HepG2 (cell line): ENCODE data around the gene SNAI1. TPM values are rescaled to one million over a fixed set of nuclear protein-coding genes. Genes with fewer than 3 reads are reported as not detected.

Experiments used
- CTCF ChIP-seq: sonication (generic); formaldehyde crosslinking; IDR thresholded peaks from 2 replicates; pipeline ENCODE4 v1.5.0; 2020; ENCODE audit warnings: mild to moderate bottlenecking, missing genetic modification reagents, moderate library complexity
- EP300 ChIP-seq, 3 experiments: sonication (generic) in 1 of 3; formaldehyde crosslinking in 1 of 3; IDR thresholded peaks; 2 replicates each; pipeline versions ENCODE4 v1.5.1 to v1.6.1; 2011 to 2020; ENCODE audit warnings: low read depth in 2 of 3, low read length in 2 of 3, borderline replicate concordance in 1 of 3, improper control_type of control experiment in 1 of 3, mild to moderate bottlenecking in 1 of 3, missing genetic modification reagents in 1 of 3, moderate library complexity in 1 of 3
- FOSL2 ChIP-seq: sonication (generic); formaldehyde crosslinking; IDR thresholded peaks from 2 replicates; pipeline ENCODE4 v1.4.0; 2020; ENCODE audit warnings: missing genetic modification reagents
- GMEB1 ChIP-seq: sonication (generic); formaldehyde crosslinking; IDR thresholded peaks from 2 replicates; pipeline ENCODE4 v1.5.1; 2020; ENCODE audit warnings: missing genetic modification reagents, mild to moderate bottlenecking, borderline replicate concordance
- HCFC1 ChIP-seq: fragments of 150-350 bp; IDR thresholded peaks from 2 replicates; pipeline ENCODE4 v1.6.1; 2014; ENCODE audit warnings: low read depth, low read length
- POGK ChIP-seq: sonication (generic); formaldehyde crosslinking; conservative IDR thresholded peaks from 2 replicates; pipeline ENCODE4 v1.8.0; 2022; ENCODE audit warnings: mild to moderate bottlenecking, moderate library complexity, missing genetic modification reagents
- PRDM15 ChIP-seq: sonication (generic); formaldehyde crosslinking; IDR thresholded peaks from 2 replicates; pipeline ENCODE4 v1.4.0; 2020; ENCODE audit warnings: missing genetic modification reagents
- PRPF4 ChIP-seq: fragments of 200-400 bp; formaldehyde crosslinking; IDR thresholded peaks from 2 replicates; pipeline ENCODE4 v1.6.1; 2016; ENCODE audit warnings: low read length, low read depth; ENCODE audit not compliant: poor library complexity, severe bottlenecking
- ZBTB2 ChIP-seq: sonication (generic); formaldehyde crosslinking; IDR thresholded peaks from 2 replicates; pipeline ENCODE4 v1.8.0; 2022; ENCODE audit warnings: low read depth, missing genetic modification reagents
- ZNF331 ChIP-seq: sonication (generic); formaldehyde crosslinking; IDR thresholded peaks from 2 replicates; pipeline ENCODE4 v1.4.0; 2020; ENCODE audit warnings: missing genetic modification reagents
- ZNF513 ChIP-seq: sonication (generic); formaldehyde crosslinking; conservative IDR thresholded peaks from 2 replicates; pipeline ENCODE4 v1.5.0; 2020; ENCODE audit warnings: missing genetic modification reagents
- ZNF691 ChIP-seq: sonication (generic); formaldehyde crosslinking; IDR thresholded peaks from 2 replicates; pipeline ENCODE4 v1.4.0; 2020; ENCODE audit warnings: missing genetic modification reagents, low read depth, mild to moderate bottlenecking, borderline replicate concordance
- polyA plus RNA-seq, 8 experiments: library from polyadenylated mRNA; depleted of rRNA in 3 of 8; stranded (reverse) in 7 of 8; unstranded in 1 of 8; fragments of >200 nt; fragmentation: Illumina TruSeq in 4 of 8; extraction: Trizol in 4 of 8; gene quantifications; 2 replicates each; pipeline versions ENCODE4 v1.2.1 to v1.2.3, GENCODE V29; 2011 to 2016; ENCODE audit warnings: low read depth in 4 of 8, missing spikeins in 1 of 8, mixed read lengths in 1 of 8; ENCODE audit not compliant: insufficient read depth in 1 of 8
- total RNA-seq, 5 experiments: library from RNA; depleted of rRNA; stranded (reverse); fragments of >200 nt; fragmentation: Illumina TruSeq; extraction: Trizol; gene quantifications; 2 replicates each; pipeline ENCODE4 v1.2.3, GENCODE V29; 2016; ENCODE audit warnings: low read depth in 1 of 5

SNAI1 gene
- total and polyA plus RNA-seq, 2 of the 13 experiments (the other 11 are each of a cell fraction or from before 2014, with no cell fraction given), result 1.3 to 1.4 TPM

- TF ChIP-seq POGK (peak; percentile 89; the same call in 1 of the 2 replicates), PRPF4 (no peak), ZNF513 (CRISPR knock-in tag) (no peak), ZNF691 (CRISPR knock-in tag) (no peak; the same call in 1 of the 2 replicates), EP300 (IDR thresholded peaks at IDR 0.05; ENCODE audit: low read depth in 2 of 2, low read length in 2 of 2) (peak in 1 of 2 experiments; percentile 18; a peak in 2 of 4 replicates), EP300 (CRISPR knock-in tag; IDR thresholded peaks at IDR 0.05; ENCODE audit: borderline replicate concordance) (peak; percentile 52; the same call in 1 of the 2 replicates), GMEB1 (CRISPR knock-in tag) (peak; percentile 78), PRDM15 (CRISPR knock-in tag) (peak; percentile 99), ZBTB2 (CRISPR knock-in tag) (no peak), FOSL2 (CRISPR knock-in tag) (peak; percentile 50), CTCF (CRISPR knock-in tag) (peak; percentile 46), HCFC1 (no peak), ZNF331 (CRISPR knock-in tag) (no peak; the same call in 1 of the 2 replicates)
Measured at GRCh38 chr20:49936153-49937026, 46.4 kb upstream of the SNAI1 start, which contains the start of gene RNF114 (continued).
